WTC11 (cell line): ENCODE measurements around the gene TSBP1. TPM values are rescaled to one million over a fixed set of nuclear protein-coding genes. Genes with fewer than 3 reads are reported as not detected.

ENCODE experiments used
- ATAC-seq: fragments of 200-7000 bp; cut with Tn5 transposase; 2 replicates; pipeline ENCODE4 v1.10.0; 2021; ENCODE audit warnings: mild to moderate bottlenecking, moderate library complexity
- Bru-seq: library from RNA; stranded (reverse); fragments of 400-500 nt; gene quantifications from one replicate; lab custom pipeline; 2021; lab: Mats Ljungman, UMichigan
- CTCF ChIA-PET: fragments of 300-600 bp; sonication (Branson Sonifier 250); formaldehyde crosslinking; loops from one replicate; lab custom pipeline; 2021; ENCODE audit warnings: antibody characterized with exemption; lab: Charles Lee
- POLR2A ChIA-PET: fragments of 350-600 bp; sonication (Branson Sonifier 250); formaldehyde crosslinking; loops from one replicate; lab custom pipeline; 2021; ENCODE audit warnings: antibody characterized with exemption; lab: Charles Lee
- DNase-seq: peaks from one replicate; pipeline ENCODE4 v3.0.0; 2021; ENCODE audit warnings: low spot score
- H3K27ac Mint-ChIP-seq: 2 replicates; pipeline ENCODE4 v1.8.0; 2021; ENCODE audit warnings: mixed read lengths
- H3K27me3 Mint-ChIP-seq: 2 replicates; pipeline ENCODE4 v1.8.0; 2021; ENCODE audit warnings: low read depth, mild to moderate bottlenecking, moderate library complexity, mixed read lengths
- H3K36me3 Mint-ChIP-seq: 2 replicates; pipeline ENCODE4 v1.8.0; 2021; ENCODE audit warnings: mixed read lengths
- H3K4me1 Mint-ChIP-seq: 2 replicates; pipeline ENCODE4 v1.8.0; 2022; ENCODE audit warnings: mixed read lengths
- H3K4me3 Mint-ChIP-seq: 2 replicates; pipeline ENCODE4 v1.8.0; 2021; ENCODE audit warnings: mild to moderate bottlenecking, moderate library complexity, mixed read lengths
- H3K9me3 Mint-ChIP-seq: 2 replicates; pipeline ENCODE4 v1.8.0; 2021; ENCODE audit warnings: mixed read lengths
- AFF4 ChIP-seq: sonication (generic); formaldehyde crosslinking; IDR thresholded peaks from 2 replicates; pipeline ENCODE4 v1.8.1; 2023; ENCODE audit warnings: mild to moderate bottlenecking, missing genetic modification reagents, borderline replicate concordance
- ATF3 ChIP-seq: sonication (generic); formaldehyde crosslinking; conservative IDR thresholded peaks from 2 replicates; pipeline ENCODE4 v1.8.1; 2022; ENCODE audit warnings: mild to moderate bottlenecking, missing genetic modification reagents
- EMX1 ChIP-seq: fragments of 250-450 bp; sonication (Bioruptor Pico); IDR thresholded peaks from 2 replicates; pipeline ENCODE4 v1.8.0; 2021; ENCODE audit warnings: mild to moderate bottlenecking
- ERG ChIP-seq: fragments of 250-450 bp; sonication (Bioruptor Pico); IDR thresholded peaks from 2 replicates; pipeline ENCODE4 v1.8.0; 2021; ENCODE audit warnings: mild to moderate bottlenecking
- ETV6 ChIP-seq: sonication (generic); formaldehyde crosslinking; IDR thresholded peaks from 2 replicates; pipeline ENCODE4 v1.8.1; 2022; ENCODE audit warnings: mild to moderate bottlenecking, missing genetic modification reagents
- FOXP1 ChIP-seq: sonication (generic); formaldehyde crosslinking; IDR thresholded peaks from 2 replicates; pipeline ENCODE4 v1.8.0; 2022; ENCODE audit warnings: missing genetic modification reagents, mild to moderate bottlenecking, moderate library complexity, borderline replicate concordance
- GABPB1 ChIP-seq: sonication (generic); formaldehyde crosslinking; IDR thresholded peaks from 2 replicates; pipeline ENCODE4 v1.8.1; 2023; ENCODE audit warnings: mild to moderate bottlenecking, missing genetic modification reagents
- GRHL2 ChIP-seq: fragments of 250-450 bp; sonication (Bioruptor Pico); IDR thresholded peaks from 2 replicates; pipeline ENCODE4 v1.8.0; 2022; ENCODE audit warnings: mild to moderate bottlenecking, moderate library complexity; ENCODE audit not compliant: insufficient replicate concordance, severe bottlenecking
- JAZF1 ChIP-seq: fragments of 250-450 bp; sonication (Bioruptor Pico); IDR thresholded peaks from 2 replicates; pipeline ENCODE4 v1.9.0; 2021; ENCODE audit warnings: moderate library complexity, mild to moderate bottlenecking, inconsistent platforms
- MLX ChIP-seq: sonication (generic); formaldehyde crosslinking; IDR thresholded peaks from 2 replicates; pipeline ENCODE4 v1.8.1; 2023; ENCODE audit warnings: mild to moderate bottlenecking, missing genetic modification reagents, moderate library complexity
- MXD4 ChIP-seq: fragments of 250-450 bp; sonication (Bioruptor Pico); IDR thresholded peaks from 2 replicates; pipeline ENCODE4 v1.8.0; 2021; ENCODE audit warnings: mild to moderate bottlenecking, moderate library complexity, borderline replicate concordance
- NFATC4 ChIP-seq: fragments of 250-450 bp; sonication (Bioruptor Pico); IDR thresholded peaks from 2 replicates; pipeline ENCODE4 v1.9.0; 2021; ENCODE audit warnings: mild to moderate bottlenecking
- RELA ChIP-seq: sonication (generic); formaldehyde crosslinking; IDR thresholded peaks from 2 replicates; pipeline ENCODE4 v1.8.1; 2022; ENCODE audit warnings: missing genetic modification reagents, mild to moderate bottlenecking, borderline replicate concordance
- ZBTB43 ChIP-seq: sonication (generic); formaldehyde crosslinking; IDR thresholded peaks from 2 replicates; pipeline ENCODE4 v1.8.1; 2023; ENCODE audit warnings: mild to moderate bottlenecking, missing genetic modification reagents
- ZNF232 ChIP-seq: sonication (generic); formaldehyde crosslinking; IDR thresholded peaks from 2 replicates; pipeline ENCODE4 v1.8.0; 2022; ENCODE audit warnings: mild to moderate bottlenecking, missing genetic modification reagents
- ZNF532 ChIP-seq: fragments of 250-450 bp; sonication (Bioruptor Pico); IDR thresholded peaks from 2 replicates; pipeline ENCODE4 v1.9.0; 2021; ENCODE audit warnings: mild to moderate bottlenecking, borderline replicate concordance
- long read RNA-seq, 3 experiments: library from RNA in 1 of 3; library from capped mRNA in 1 of 3; library from polyadenylated mRNA in 1 of 3; unstranded in 2 of 3; stranded (forward) in 1 of 3; transcript quantifications; one replicate each; pipeline ENCODE4 v2.0.0, GENCODE V29; 2021
- total RNA-seq: library from RNA; stranded (reverse); gene quantifications from 3 replicates; pipeline ENCODE4 v1.2.3, GENCODE V29; 2021

The TSBP1 gene
- not detected in 3 replicates for total RNA-seq
- Bru-seq, nascent RNA, result percentile 1 among the genes with signal in this experiment
- long read RNA-seq, experiment 1, result 0 reads
- long read RNA-seq, experiment 2, result 0 reads
- long read RNA-seq, experiment 3, result 0 reads

- POLR2A ChIA-PET, result no interaction called here
- CTCF ChIA-PET, result no interaction called here
Observed at GRCh38 chr6:32371803-32372202, at the start of gene TSBP1. Gene TSBP1 (minus strand): TSS chr6:32371903. CDS start chr6:32371706, 197 bp downstream.

More at GRCh38 chr6:32371803-32372202, at the start of gene TSBP1:
- Mint-ChIP-seq H3K9me3 (peaks cover 3% of the 10 kb centered on the region; the same call in 1 of the 2 replicates), H3K36me3 (no peaks in the 10 kb centered on the region), H3K4me3 (no peak within 1 kb of the TSS), H3K27me3 (no peaks in the 10 kb centered on the region), H3K4me1 (no peaks in the 10 kb centered on the region), H3K27ac (no peak within 1 kb of the TSS)
- DNase-seq (no peak), ATAC-seq (no peak)
- no peak for TF ChIP-seq AFF4 (CRISPR knock-in tag)
- no peak for TF ChIP-seq ZBTB43 (CRISPR knock-in tag)
- no peak for TF ChIP-seq ERG (CRISPR knock-in tag)
- TF ChIP-seq ETV6 (CRISPR knock-in tag), result no peak
- no peak for TF ChIP-seq FOXP1 (CRISPR knock-in tag)
- TF ChIP-seq GABPB1 (CRISPR knock-in tag), result no peak
- no peak for TF ChIP-seq MLX (CRISPR knock-in tag)
- TF ChIP-seq ZNF532 (CRISPR knock-in tag), result no peak
- no peak for TF ChIP-seq NFATC4
- no peak for TF ChIP-seq ZNF232
- no peak for TF ChIP-seq ATF3 (CRISPR knock-in tag)
- no peak for TF ChIP-seq RELA (CRISPR knock-in tag)
- no peak for TF ChIP-seq EMX1 (CRISPR knock-in tag)
- TF ChIP-seq JAZF1 (CRISPR knock-in tag), result no peak
- TF ChIP-seq MXD4, result no peak
- TF ChIP-seq GRHL2, result no peak
